Astrocyte (in vitro differentiated cells and primary cell): ENCODE results near the gene GPBP1.

Source experiments
- EZH2 ChIP-seq: IDR thresholded peaks from 2 replicates; pipeline ENCODE4 v1.6.1; 2012; ENCODE audit warnings: mild to moderate bottlenecking, low read length, inconsistent platforms; ENCODE audit not compliant: insufficient read depth
- TF ChIP-seq, protein P1 (sequence below): IDR thresholded peaks from 2 replicates; pipeline ENCODE4 v1.5.1; 2011; ENCODE audit warnings: low read depth, mild to moderate bottlenecking, inconsistent platforms, low read length, moderate library complexity; ENCODE audit not compliant: insufficient read depth

DNA sequence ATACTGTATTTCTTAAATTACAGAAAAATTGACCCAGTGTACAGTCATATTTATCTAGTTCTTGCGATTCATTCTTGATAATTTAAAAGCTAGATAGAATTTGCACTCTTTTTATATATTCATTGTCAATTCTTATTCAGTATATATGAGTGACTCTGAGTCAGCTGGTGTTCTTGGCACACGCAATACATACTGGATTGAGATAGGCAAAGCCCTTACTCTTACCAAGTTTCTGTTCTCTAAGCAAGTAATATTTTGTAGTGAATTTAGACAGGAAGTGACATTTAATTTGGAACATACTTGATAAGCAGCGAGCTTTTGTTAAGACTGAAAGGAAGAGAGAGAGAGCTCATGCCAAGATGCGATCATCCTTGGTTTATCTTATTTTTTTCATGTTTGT lies 57.7 kb downstream of the GPBP1 start:
- TF ChIP-seq, protein P1, sequence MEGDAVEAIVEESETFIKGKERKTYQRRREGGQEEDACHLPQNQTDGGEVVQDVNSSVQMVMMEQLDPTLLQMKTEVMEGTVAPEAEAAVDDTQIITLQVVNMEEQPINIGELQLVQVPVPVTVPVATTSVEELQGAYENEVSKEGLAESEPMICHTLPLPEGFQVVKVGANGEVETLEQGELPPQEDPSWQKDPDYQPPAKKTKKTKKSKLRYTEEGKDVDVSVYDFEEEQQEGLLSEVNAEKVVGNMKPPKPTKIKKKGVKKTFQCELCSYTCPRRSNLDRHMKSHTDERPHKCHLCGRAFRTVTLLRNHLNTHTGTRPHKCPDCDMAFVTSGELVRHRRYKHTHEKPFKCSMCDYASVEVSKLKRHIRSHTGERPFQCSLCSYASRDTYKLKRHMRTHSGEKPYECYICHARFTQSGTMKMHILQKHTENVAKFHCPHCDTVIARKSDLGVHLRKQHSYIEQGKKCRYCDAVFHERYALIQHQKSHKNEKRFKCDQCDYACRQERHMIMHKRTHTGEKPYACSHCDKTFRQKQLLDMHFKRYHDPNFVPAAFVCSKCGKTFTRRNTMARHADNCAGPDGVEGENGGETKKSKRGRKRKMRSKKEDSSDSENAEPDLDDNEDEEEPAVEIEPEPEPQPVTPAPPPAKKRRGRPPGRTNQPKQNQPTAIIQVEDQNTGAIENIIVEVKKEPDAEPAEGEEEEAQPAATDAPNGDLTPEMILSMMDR: no peak
- no peak for TF ChIP-seq EZH2
